ENCODE data around the gene MYCBPAP. TPM values are rescaled to one million over a fixed set of nuclear protein-coding genes. Genes with fewer than 3 reads are reported as not detected.

The MYCBPAP gene
- total RNA-seq, 1 donor: 0.86 TPM

DNA sequence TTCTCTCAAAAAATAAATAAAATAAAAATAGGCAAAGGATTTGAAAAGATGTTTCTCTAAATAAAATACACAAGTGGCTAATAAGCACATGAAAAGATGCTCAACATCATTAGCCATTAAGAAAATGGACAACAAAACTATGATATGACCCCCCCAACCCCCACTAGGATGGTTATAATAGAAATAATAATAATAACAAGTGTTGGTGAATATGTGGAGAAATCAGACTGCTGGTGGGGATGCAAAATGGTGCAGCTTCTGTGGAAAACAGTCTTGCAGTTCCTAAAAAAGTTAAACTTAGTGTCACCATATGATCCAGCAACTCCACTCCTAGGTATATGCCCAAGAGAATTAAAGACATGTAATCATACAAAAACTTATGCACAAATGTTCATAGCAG, 9.0 kb upstream of the MYCBPAP start:
- no peak for DNase-seq (ENCODE audit: low read depth)
- TF ChIP-seq, protein P1, sequence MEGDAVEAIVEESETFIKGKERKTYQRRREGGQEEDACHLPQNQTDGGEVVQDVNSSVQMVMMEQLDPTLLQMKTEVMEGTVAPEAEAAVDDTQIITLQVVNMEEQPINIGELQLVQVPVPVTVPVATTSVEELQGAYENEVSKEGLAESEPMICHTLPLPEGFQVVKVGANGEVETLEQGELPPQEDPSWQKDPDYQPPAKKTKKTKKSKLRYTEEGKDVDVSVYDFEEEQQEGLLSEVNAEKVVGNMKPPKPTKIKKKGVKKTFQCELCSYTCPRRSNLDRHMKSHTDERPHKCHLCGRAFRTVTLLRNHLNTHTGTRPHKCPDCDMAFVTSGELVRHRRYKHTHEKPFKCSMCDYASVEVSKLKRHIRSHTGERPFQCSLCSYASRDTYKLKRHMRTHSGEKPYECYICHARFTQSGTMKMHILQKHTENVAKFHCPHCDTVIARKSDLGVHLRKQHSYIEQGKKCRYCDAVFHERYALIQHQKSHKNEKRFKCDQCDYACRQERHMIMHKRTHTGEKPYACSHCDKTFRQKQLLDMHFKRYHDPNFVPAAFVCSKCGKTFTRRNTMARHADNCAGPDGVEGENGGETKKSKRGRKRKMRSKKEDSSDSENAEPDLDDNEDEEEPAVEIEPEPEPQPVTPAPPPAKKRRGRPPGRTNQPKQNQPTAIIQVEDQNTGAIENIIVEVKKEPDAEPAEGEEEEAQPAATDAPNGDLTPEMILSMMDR (IDR thresholded peaks at IDR 0.05; ENCODE audit: insufficient read depth, low read depth, low read length): no peak
- H3K4me3 ChIP-seq (ENCODE audit: low read depth, low read length): no peak overlapping the region

DNA sequence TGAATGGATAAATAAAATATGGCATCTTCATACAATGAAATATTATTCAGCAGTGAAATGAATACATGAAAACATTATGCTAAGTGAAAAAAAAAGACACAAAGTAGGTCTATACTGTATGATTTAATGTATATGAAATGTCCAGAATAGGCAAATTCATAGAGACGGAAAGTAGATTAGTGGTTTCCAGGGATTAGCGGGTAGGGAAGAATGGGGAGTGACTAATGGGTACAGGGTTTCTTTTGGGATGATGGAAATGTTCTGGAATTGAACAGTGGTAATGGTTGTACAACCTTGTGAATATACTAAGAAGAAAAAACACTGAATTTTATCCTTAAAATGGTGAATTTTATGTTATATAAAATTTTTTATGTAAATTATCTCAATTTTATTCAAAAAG, 8.5 kb upstream of the MYCBPAP start:
- TF ChIP-seq, protein P1 (IDR thresholded peaks at IDR 0.05; ENCODE audit: insufficient read depth, low read depth, low read length): no peak
- H3K4me3 ChIP-seq (ENCODE audit: low read depth, low read length): no peak overlapping the region
- peak; percentile 18 for DNase-seq (ENCODE audit: low read depth)

DNA sequence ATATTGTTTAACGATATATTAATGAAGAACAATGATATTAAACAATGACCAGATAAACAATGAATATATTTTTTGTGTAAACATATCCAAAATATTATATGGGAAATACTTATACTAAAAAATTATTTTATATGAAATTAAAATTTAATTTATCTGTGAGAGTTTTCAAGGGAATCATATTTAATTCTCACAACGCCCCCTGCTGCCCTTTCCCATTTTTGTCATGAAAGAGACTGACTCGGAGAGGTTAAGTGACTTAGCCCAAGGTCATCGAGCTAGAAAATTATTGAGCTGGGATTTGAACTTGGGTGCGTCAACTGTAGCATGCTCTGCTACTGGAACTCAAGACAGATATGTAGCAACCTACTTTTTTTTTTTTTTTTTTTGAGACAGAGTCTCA, 7.2 kb upstream of the MYCBPAP start:
- H3K4me3 ChIP-seq (ENCODE audit: low read depth, low read length): no peak overlapping the region
- DNase-seq (ENCODE audit: low read depth): peak; percentile 39
- TF ChIP-seq, protein P1 (IDR thresholded peaks at IDR 0.05; ENCODE audit: insufficient read depth, low read depth, low read length): peak; percentile 46

DNA sequence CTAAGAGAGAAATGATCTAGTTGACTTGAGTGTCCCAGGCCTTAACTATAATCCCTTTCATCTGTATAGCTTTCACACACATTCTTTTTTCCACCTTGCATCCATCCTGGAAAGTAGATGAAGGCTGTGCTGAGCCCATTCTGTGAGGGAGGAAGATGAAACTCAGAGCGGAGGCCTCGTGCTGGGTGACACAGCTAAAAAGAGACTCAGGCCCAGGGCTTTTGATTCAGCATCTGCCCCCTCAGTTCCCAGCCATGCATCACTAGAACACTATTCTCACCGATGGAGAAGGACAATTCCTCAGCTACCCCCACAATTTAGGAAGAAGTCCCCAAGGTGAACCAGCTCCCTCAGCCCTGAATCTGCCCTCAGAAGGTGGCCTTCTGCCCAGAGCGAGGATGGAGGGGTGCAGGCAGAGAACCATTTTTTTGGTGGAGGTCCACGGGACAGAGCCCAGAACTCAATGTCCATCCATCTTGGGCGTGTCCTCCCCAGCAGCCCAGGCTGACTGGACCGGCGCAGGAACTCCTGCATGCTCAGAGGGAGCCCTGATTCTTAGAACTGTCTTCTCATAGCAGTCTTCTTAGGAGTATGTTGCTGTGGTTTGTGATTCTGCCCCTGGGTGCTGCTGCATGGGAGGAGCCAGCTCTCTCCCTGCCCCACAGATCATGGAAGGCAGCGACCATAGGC, 5.8 kb upstream of the MYCBPAP start:
- no peak for DNase-seq (ENCODE audit: low read depth)
- no peak overlapping the region for H3K4me3 ChIP-seq (ENCODE audit: low read depth, low read length)
- TF ChIP-seq, protein P1 (IDR thresholded peaks at IDR 0.05; ENCODE audit: insufficient read depth, low read depth, low read length): no peak

DNA sequence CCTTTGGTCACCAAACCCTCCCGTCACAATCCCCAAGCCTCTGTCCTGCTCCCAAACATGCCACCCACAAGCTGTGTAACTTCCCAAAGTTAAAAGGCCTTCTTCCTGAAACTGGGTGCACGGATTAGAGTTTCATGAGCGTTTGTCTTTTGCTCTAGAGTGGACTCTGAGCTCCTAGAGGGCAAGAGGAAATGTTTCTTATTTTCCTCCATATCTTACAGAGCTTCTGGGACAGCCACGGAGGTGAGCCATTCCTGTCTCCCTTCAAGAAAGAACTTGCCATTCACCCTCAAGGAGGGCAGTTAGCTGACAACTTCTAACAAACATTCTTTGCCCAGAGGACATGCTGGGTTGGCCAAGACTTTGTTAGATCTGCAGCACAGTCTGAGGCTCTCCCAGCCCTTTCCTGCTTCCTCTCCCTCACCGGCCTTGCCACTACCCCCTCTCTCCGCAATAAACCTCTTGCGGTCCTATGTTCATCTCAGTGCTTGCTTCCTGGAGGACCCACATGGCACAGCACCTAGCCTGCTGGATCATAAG, 2.6 kb upstream of the MYCBPAP start:
- DNase-seq (ENCODE audit: low read depth): no peak
- no peak overlapping the region for H3K4me3 ChIP-seq (ENCODE audit: low read depth, low read length)
- TF ChIP-seq, protein P1 (IDR thresholded peaks at IDR 0.05; ENCODE audit: insufficient read depth, low read depth, low read length): no peak

DNA sequence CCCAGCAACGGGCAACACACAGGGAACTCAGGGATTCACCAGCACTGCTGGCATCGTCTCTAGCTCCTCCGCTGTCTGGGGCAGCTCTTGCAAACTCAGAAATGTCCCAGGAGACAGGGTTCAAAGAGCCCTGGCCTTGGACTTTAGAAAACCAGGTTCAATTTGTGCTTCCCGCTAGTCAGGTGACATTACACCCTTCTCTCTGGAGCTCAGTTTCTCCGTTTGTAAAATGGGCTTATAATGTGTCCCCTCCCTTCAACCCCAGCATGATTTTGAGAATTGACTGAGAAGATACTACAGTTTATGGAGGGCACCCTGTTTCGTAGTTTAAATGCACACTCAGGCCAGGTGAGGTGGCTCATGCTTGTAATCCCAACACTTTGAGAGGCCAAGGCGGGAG, 1.9 kb upstream of the MYCBPAP start:
- DNase-seq (ENCODE audit: low read depth): no peak
- TF ChIP-seq, protein P1 (IDR thresholded peaks at IDR 0.05; ENCODE audit: insufficient read depth, low read depth, low read length): no peak
- H3K4me3 ChIP-seq (ENCODE audit: low read depth, low read length): no peak overlapping the region

Measured in fibroblast of villous mesenchyme (primary cell).